A673 (cell line): ENCODE measurements around the gene NCBP2. TPM values are rescaled to one million over a fixed set of nuclear protein-coding genes. Genes with fewer than 3 reads are reported as not detected.
A peak's percentile ranks its signal among the peaks of the same experiment; 100 is the strongest.

ENCODE experiments used
- Bru-seq: library from RNA; stranded (reverse); fragments of 400-500 nt; gene quantifications from one replicate; lab custom pipeline; 2021; lab: Mats Ljungman, UMichigan
- BruChase-seq, 2 experiments: library from RNA; stranded (reverse); fragments of 400-500 nt; gene quantifications; one replicate each; lab custom pipeline; 2021; lab: Mats Ljungman, UMichigan
- BruUV-seq: library from RNA; stranded (reverse); fragments of 400-500 nt; replicated peaks from 2 replicates; lab custom pipeline; 2021; lab: Mats Ljungman, UMichigan
- CTCF ChIA-PET: fragments of 300-600 bp; sonication (Branson Sonifier 250); formaldehyde crosslinking; loops from one replicate; lab custom pipeline; 2022; ENCODE audit warnings: antibody characterized with exemption; lab: Charles Lee
- POLR2A ChIA-PET: fragments of 300-600 bp; sonication (Branson Sonifier 250); formaldehyde crosslinking; loops from one replicate; lab custom pipeline; 2022; ENCODE audit warnings: antibody characterized with exemption; ENCODE audit not compliant: low non-redundant PET; lab: Charles Lee
- DNase-seq: peaks from one replicate; pipeline ENCODE4 v3.0.0-alpha.2; 2015; ENCODE audit warnings: low spot score
- H3K27ac ChIP-seq: fragments of 200-600 bp; sonication (generic); 2 replicates; pipeline ENCODE4 v1.5.1; 2016; ENCODE audit warnings: mixed run types, low read depth, mild to moderate bottlenecking, mixed read lengths, antibody characterized with exemption, low read length; ENCODE audit not compliant: poor library complexity, severe bottlenecking
- H3K27me3 ChIP-seq: fragments of 200-600 bp; sonication (generic); replicated peaks from 2 replicates; pipeline ENCODE4 v1.6.1; 2017; ENCODE audit warnings: mixed run types, low read depth, mild to moderate bottlenecking, mixed read lengths, antibody characterized with exemption, low read length; ENCODE audit not compliant: insufficient read depth, poor library complexity
- H3K36me3 ChIP-seq: fragments of 200-600 bp; sonication (generic); 2 replicates; pipeline ENCODE4 v1.6.1; 2016; ENCODE audit warnings: mixed run types, mild to moderate bottlenecking, mixed read lengths, antibody characterized with exemption, low read length; ENCODE audit not compliant: insufficient read depth, poor library complexity, severe bottlenecking
- H3K4me1 ChIP-seq: fragments of 200-600 bp; sonication (generic); 2 replicates; pipeline ENCODE4 v1.6.1; 2017; ENCODE audit warnings: mixed run types, mild to moderate bottlenecking, mixed read lengths, antibody characterized with exemption, low read length; ENCODE audit not compliant: insufficient read depth, poor library complexity, severe bottlenecking
- H3K4me3 ChIP-seq: fragments of 200-600 bp; sonication (generic); 2 replicates; pipeline ENCODE4 v1.5.1; 2016; ENCODE audit warnings: low read depth, mixed run types, mild to moderate bottlenecking, mixed read lengths, low read length; ENCODE audit not compliant: poor library complexity, severe bottlenecking
- H3K9me3 ChIP-seq: fragments of 200-600 bp; sonication (generic); 2 replicates; pipeline ENCODE4 v1.6.1; 2016; ENCODE audit warnings: mixed run types, low read depth, mild to moderate bottlenecking, mixed read lengths, antibody characterized with exemption, low read length; ENCODE audit not compliant: poor library complexity, severe bottlenecking
- CTCF ChIP-seq: fragments of 300-800, 200-600 bp; sonication (generic); conservative IDR thresholded peaks from 2 replicates; pipeline ENCODE4 v1.5.1; 2017; ENCODE audit warnings: low read depth, mild to moderate bottlenecking, antibody characterized with exemption, low read length, moderate library complexity, mixed read lengths
- EZH2 ChIP-seq: fragments of 200-600 bp; sonication (generic); IDR thresholded peaks from 2 replicates; pipeline ENCODE4 v1.6.1; 2017; ENCODE audit warnings: borderline replicate concordance, low read depth, mild to moderate bottlenecking, mixed read lengths, antibody characterized with exemption, low read length; ENCODE audit not compliant: poor library complexity, severe bottlenecking
- intact Hi-C: fragments of 100-400 bp; cut with micrococcal nuclease; formaldehyde crosslinking; loops from one replicate; pipeline ENCODE4 v1.10.0; 2022; ENCODE audit not compliant: unreplicated experiment
- long read RNA-seq: library from polyadenylated mRNA; stranded (forward); transcript quantifications from one replicate; pipeline ENCODE4 v2.0.0, GENCODE V29; 2022
- total RNA-seq: library from RNA; stranded (reverse); gene quantifications from 2 replicates; pipeline ENCODE4 v1.2.3, GENCODE V29; 2021

The NCBP2 gene
- 87.6 and 93.7 TPM in 2 replicates for total RNA-seq
- percentile 95 among the genes with signal in this experiment for Bru-seq, nascent RNA
- percentile 98 among the genes with signal in this experiment for BruChase-seq, experiment 1, labeled RNA remaining after a 2-hour chase
- BruChase-seq, experiment 2, labeled RNA remaining after a 6-hour chase, result percentile 99 among the genes with signal in this experiment
- long read RNA-seq, full-length matches to known transcripts, result 168 of 184 reads
- long read RNA-seq, partial matches to known transcripts, result 8 of 184 reads
- long read RNA-seq, other reads (novel, unspliced or antisense), result 8 of 184 reads

- Histone ChIP-seq H3K27me3 (no peaks in the 10 kb centered on the region), H3K36me3 (peaks cover 22% of the 10 kb centered on the region), H3K27ac (peak within 1 kb of the TSS; percentile 97), H3K9me3 (no peaks in the 10 kb centered on the region), H3K4me1 (peaks cover 12% of the 10 kb centered on the region), H3K4me3 (peak within 1 kb of the TSS; percentile 95)
- no TSS peak for BruUV-seq
- POLR2A ChIA-PET, result interaction anchor here (0.6 kb wide), 1 partner anchor 420 kb away, joined by 4 read pairs; no protein-coding TSS in a partner anchor
- TF ChIP-seq CTCF, result peak; percentile 81
- no peak for TF ChIP-seq EZH2
- CTCF ChIA-PET, result interaction anchor here (0.5 to 1.3 kb wide), 3 partner anchors 75 to 234 kb away, joined by 3 to 8 read pairs (median 3); partner anchors contain the start of gene SENP5
- peak; percentile 99 for DNase-seq
- intact Hi-C loops, result loop anchor here (10.0 kb wide), 2 partner anchors 228 to 338 kb away; partner anchors contain the start of genes CEP19 and PIGX
Observed at GRCh38 chr3:196942226-196942914, at the start of gene NCBP2. TSS of gene NCBP2 (minus strand) at chr3:196942528. CDS start at chr3:196942503, 25 bp downstream.

GRCh38 chr3:196991581-196992460 is 49.5 kb upstream of the NCBP2 start:
- Histone ChIP-seq H3K27me3 (no peaks in the 10 kb centered on the region), H3K4me3 (no peak overlapping the region), H3K4me1 (no peaks in the 10 kb centered on the region), H3K36me3 (no peaks in the 10 kb centered on the region), H3K27ac (no peak overlapping the region), H3K9me3 (no peaks in the 10 kb centered on the region)
- DNase-seq, result no peak
- TF ChIP-seq EZH2 (no peak), CTCF (no peak)
- no TSS peak for BruUV-seq
- POLR2A ChIA-PET, result no interaction called here
- intact Hi-C loops, result no loop called here
- CTCF ChIA-PET, result no interaction called here

DNA sequence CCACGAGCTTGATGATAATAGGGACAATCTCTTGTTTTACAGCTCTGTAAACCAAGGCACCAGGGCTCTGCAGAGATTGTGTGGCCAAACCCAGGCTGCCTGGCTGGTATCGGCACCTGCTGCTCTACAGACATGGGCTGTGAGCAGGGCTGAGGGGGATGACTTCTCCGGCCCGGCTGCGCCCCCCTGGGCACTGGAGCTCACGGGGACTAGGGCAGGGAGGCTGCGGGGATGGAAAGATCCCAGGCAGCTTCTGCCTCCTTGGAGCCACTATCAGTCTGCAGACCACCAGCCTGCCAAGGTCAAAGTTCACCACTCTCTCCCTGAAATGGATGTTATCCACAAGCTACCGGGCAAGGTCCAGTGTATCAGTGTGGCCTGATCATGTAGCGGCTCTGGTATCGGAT is 48.3 kb upstream of the NCBP2 start:
- no peaks in the 10 kb centered on the region for H3K9me3 ChIP-seq
- ChIA-PET POLR2A (no interaction called here), CTCF (no interaction called here)
- no peak overlapping the region for H3K4me3 ChIP-seq
- BruUV-seq, result no TSS peak
- no peak for DNase-seq
- H3K27ac ChIP-seq, result no peak overlapping the region
- intact Hi-C loops, result no loop called here
- H3K4me1 ChIP-seq, result no peaks in the 10 kb centered on the region
- H3K27me3 ChIP-seq, result no peaks in the 10 kb centered on the region
- no peaks in the 10 kb centered on the region for H3K36me3 ChIP-seq
- no peak for TF ChIP-seq EZH2
- no peak for TF ChIP-seq CTCF
